HTR-8/SVneo (cell line): ENCODE data around the gene FNIP2.
A peak's percentile ranks its signal among the peaks of the same experiment; 100 is the strongest.
"Not testable (repeated sequence)": the region's sequence is repeated elsewhere in the genome, so short reads cannot be mapped to it uniquely, and the experiment has no call there.

ENCODE experiments used
- DNase-seq: peaks from one replicate; pipeline ENCODE4 v3.0.0; 2011; ENCODE audit warnings: low spot score, mixed read lengths; ENCODE audit not compliant: insufficient read length
- FAIRE-seq: peaks from 2 replicates; lab custom pipeline; 2011; peaks lifted over from hg19 to GRCh38; lab: Jason Lieb, UNC

FNIP2 gene

GRCh38 chr4:158938220-158939044, 169.6 kb downstream of the FNIP2 start:
- FAIRE-seq: no peak

GRCh38 chr4:158940271-158940670, 171.4 kb downstream of the FNIP2 start:
- FAIRE-seq (no peak), DNase-seq (no peak)

More at GRCh38 chr4:158938220-158939044, 169.6 kb downstream of the FNIP2 start:
- no peak for DNase-seq

- DNase-seq (no peak), FAIRE-seq (no peak)
Observed at GRCh38 chr4:158941321-158941720, 172.5 kb downstream of the FNIP2 start.

- no peak for FAIRE-seq
- no peak for DNase-seq
Observed at GRCh38 chr4:158941895-158942294, 173.1 kb downstream of the FNIP2 start.

- DNase-seq (no peak), FAIRE-seq (no peak)
Observed at GRCh38 chr4:158945529-158946108, 176.8 kb downstream of the FNIP2 start.

- DNase-seq (no peak), FAIRE-seq (peak; percentile 49)
Observed at GRCh38 chr4:158946825-158947224, 178.0 kb downstream of the FNIP2 start.

- DNase-seq: no peak
- FAIRE-seq: no peak
Observed at GRCh38 chr4:158948071-158948470, 179.2 kb downstream of the FNIP2 start.

- DNase-seq (no peak), FAIRE-seq (no peak)
Observed at GRCh38 chr4:158949099-158949498, 180.3 kb downstream of the FNIP2 start.

GRCh38 chr4:158952221-158952774, 183.5 kb downstream of the FNIP2 start:
- not testable (repeated sequence) for DNase-seq

GRCh38 chr4:158956345-158956744, 187.5 kb downstream of the FNIP2 start:
- not testable (repeated sequence) for DNase-seq, FAIRE-seq

More at GRCh38 chr4:158952221-158952774, 183.5 kb downstream of the FNIP2 start:
- FAIRE-seq: not testable (repeated sequence)

- DNase-seq, FAIRE-seq: not testable (repeated sequence)
Observed at GRCh38 chr4:158956918-158957317, 188.1 kb downstream of the FNIP2 start.
